Prostate gland (tissue), 2 donors: ENCODE results near the gene AMPH.
"Not testable (repeated sequence)": the region's sequence is repeated elsewhere in the genome, so short reads cannot be mapped to it uniquely, and the experiment has no call there.

ENCODE experiments used
- POLR2A ChIP-seq: fragments of 450-650 bp; IDR thresholded peaks from one replicate; pipeline ENCODE4 v1.6.1; 2016; ENCODE audit warnings: antibody characterized with exemption, mild to moderate bottlenecking
- POLR2AphosphoS5 ChIP-seq: sonication (generic); formaldehyde crosslinking; IDR thresholded peaks from one replicate; pipeline ENCODE4 v1.6.1; 2017; ENCODE audit warnings: antibody characterized with exemption
- TF ChIP-seq, protein P1 (sequence below), 4 experiments: fragments of 200-600 bp in 2 of 4; fragments of 450-650 bp in 2 of 4; sonication (generic) in 2 of 4; IDR thresholded peaks; 1 replicate in 3 of 4; 2 replicates in 1 of 4; pipeline ENCODE4 v1.5.1; 2016 to 2019; ENCODE audit warnings: antibody characterized with exemption in 4 of 4, mild to moderate bottlenecking in 2 of 4, moderate library complexity in 2 of 4

DNA sequence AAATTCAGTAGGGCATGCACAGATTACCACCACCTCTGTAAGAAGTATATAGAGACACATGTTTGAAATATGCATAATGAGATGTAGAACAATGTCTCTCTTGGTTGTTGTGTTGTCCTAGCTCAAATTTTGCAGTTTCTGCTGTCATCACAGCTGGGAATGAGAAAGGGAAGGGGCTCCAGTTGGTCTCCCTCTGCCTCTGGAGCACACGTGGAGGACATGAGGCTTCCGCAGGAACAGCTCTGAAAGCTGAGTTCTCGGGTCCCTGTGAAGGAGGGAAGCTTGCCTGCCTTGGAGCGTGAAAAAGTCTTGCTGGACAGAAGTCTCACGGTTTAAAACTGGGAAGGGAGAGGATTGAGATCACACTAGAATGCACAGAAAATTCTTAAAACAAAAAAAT, 289.0 kb downstream of the AMPH start:
- TF ChIP-seq, protein P1, sequence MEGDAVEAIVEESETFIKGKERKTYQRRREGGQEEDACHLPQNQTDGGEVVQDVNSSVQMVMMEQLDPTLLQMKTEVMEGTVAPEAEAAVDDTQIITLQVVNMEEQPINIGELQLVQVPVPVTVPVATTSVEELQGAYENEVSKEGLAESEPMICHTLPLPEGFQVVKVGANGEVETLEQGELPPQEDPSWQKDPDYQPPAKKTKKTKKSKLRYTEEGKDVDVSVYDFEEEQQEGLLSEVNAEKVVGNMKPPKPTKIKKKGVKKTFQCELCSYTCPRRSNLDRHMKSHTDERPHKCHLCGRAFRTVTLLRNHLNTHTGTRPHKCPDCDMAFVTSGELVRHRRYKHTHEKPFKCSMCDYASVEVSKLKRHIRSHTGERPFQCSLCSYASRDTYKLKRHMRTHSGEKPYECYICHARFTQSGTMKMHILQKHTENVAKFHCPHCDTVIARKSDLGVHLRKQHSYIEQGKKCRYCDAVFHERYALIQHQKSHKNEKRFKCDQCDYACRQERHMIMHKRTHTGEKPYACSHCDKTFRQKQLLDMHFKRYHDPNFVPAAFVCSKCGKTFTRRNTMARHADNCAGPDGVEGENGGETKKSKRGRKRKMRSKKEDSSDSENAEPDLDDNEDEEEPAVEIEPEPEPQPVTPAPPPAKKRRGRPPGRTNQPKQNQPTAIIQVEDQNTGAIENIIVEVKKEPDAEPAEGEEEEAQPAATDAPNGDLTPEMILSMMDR (IDR thresholded peaks at IDR 0.05), result not testable (repeated sequence)
- not testable (repeated sequence) for TF ChIP-seq POLR2A, POLR2AphosphoS5
